NCI-H2171 (cell line): ENCODE data around the gene MMP11.

Experiments
- DNase-seq: peaks from one replicate; lab custom pipeline; 2025; lab: John Stamatoyannopoulos, UW

Gene MMP11

DNA sequence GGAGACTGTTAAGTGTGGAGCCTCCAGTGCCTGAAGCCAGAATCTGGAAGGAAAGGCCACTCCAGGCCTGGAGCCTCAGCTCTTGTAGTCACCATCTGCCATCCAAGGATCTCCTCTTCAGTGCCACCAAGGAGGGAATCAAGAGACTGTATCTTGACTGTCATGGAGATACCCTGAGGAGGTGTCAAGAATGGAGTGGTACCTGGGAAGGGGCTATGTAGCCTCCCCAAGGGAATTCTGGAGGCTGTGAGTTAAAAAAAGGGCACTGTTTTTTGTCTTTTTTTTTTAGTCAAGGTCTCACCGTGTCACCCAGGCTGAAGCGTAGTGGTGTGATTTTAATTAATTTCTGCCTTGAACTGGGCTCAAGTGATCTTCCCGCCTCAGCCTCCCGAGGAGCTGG lies 13.1 kb upstream of the MMP11 start:
- no peak for DNase-seq

GRCh38 chr22:23760056-23760455 lies 12.6 kb upstream of the MMP11 start:
- no peak for DNase-seq

DNA sequence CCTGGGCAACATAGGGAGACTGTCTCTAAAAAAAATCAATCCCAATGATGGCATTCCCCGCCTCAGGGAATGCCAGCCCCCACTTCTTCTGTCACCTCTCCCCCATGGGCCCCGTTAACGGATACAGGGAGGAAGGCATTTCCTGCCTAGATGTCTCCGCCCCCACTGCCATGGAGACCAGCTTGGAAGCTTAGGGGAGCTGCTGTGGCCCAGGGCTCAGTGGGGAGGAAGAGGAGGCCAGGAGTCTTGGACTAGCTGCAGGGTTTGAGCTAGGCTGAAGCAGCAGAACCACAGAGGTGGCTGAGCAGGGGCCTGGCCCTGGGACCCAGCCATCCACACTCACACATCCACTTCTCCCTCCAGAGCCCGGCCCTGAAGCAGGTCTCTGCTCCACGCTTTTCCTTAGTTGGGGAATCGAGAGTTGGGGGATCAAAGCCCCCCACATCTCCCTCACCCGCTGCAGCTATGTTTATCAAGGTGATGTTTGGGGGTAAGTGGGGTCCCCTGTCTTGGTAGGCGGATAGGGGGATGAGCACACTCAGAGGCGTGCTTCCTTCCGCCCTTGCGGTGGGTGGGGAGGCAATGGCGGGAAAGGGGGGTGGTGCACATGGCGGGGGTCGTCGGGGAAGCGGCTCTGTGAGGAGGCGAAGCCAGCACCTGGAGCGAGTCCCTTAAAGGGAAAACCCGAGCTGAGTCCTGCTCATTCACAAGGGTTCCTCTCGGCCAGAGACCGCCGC lies 9.6 kb upstream of the MMP11 start, which contains the start of gene C22orf15:
TSS of gene C22orf15 (plus strand) at position 149 of the 737 bp plus-strand sequence. CDS start at position 466, 317 bp downstream.
- no peak for DNase-seq

DNA sequence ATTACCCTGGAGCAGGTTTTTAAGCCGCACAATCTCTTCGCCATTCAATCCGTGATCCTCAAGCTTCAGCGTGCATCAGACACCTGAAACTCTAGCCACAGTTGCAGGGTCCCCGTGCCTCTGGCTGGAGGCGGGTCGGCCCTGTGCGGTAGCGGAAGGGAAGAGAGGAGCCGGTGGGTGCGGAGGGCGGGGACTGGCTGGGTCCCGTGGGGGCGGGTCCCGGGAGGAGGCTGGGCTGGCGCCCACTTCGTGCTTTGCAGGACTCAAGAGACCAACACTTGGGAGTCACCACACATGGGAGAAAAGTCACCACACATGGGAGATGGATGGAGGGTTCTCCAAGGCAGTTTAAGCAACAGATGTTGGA lies 9.1 kb upstream of the MMP11 start:
- DNase-seq: no peak

DNA sequence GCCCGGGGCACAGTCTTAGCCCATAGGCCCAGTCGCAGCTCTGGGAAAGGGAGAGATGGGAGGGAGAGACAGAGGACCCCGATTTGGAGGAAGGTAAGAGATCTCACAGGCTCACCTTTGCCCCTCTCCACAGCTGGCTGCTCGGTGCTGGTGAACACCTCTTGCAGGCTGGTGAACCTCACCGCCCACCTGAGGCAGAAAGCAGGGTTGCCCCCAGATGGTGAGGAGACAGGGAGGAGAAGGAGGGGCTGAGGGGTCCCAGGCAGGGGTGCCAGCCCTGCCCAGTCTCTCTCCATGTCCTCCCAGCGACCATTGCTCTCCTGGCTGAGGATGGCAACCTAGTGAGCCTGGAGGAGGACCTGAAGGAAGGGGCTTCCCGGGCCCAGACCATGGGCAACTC lies 8.7 kb upstream of the MMP11 start:
- DNase-seq: no peak

- no peak for DNase-seq
Observed at GRCh38 chr22:23764899-23765881, 7.5 kb upstream of the MMP11 start.

GRCh38 chr22:23767303-23767672 lies 5.4 kb upstream of the MMP11 start:
- DNase-seq: no peak

DNA sequence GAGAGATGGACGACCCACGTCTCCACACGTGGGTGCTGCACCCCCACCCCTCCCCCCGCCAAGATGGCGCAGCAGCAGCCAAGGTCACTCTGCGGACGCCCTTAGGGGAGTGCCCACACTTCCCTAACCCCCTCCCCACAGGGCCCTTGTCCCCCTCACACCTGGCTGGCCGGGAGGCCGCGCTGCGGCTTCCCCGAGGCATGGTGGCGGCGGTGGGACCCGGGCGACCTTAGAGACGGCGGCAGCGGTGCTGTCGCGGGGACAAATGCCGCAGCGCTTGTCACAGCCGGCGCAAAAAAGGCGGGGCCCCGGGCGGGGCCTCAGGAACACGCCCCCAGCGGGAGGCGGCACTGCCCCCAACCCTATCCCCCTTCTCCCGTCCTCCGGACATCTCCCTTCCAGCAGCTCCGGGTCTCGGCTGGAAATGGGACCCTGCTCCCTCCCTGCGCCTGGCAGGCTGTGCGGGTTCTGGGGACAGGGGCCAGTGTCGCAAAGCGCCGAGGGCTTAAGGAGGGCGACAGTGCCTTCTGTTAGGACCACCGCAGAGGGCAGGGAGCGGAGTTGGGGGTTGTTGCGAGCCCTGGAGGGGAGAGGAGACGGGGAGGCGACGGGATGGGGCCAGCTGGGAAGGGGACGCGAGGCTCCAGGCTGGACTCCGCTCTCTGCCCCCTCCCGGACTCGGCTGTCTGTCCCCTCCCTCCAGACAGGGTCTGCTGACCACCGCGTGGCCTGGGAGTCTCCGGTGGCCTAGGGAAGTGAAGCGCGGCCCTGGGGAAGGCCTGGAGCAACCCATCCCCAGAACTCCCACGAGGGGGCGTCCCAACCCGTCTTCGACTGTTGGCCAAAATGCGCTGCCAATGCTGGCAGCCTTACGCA lies 4.7 kb upstream of the MMP11 start, which contains the start of gene CHCHD10:
TSS of gene CHCHD10 (minus strand) at position 300 of the 876 bp plus-strand sequence. CDS start at position 202, 98 bp downstream.
- DNase-seq: peak; percentile 80

- no peak for DNase-seq
Observed at GRCh38 chr22:23769321-23769965, 3.2 kb upstream of the MMP11 start.

- no peak for DNase-seq
Observed at GRCh38 chr22:23772315-23772648, 367 bp upstream of the MMP11 start.

DNA sequence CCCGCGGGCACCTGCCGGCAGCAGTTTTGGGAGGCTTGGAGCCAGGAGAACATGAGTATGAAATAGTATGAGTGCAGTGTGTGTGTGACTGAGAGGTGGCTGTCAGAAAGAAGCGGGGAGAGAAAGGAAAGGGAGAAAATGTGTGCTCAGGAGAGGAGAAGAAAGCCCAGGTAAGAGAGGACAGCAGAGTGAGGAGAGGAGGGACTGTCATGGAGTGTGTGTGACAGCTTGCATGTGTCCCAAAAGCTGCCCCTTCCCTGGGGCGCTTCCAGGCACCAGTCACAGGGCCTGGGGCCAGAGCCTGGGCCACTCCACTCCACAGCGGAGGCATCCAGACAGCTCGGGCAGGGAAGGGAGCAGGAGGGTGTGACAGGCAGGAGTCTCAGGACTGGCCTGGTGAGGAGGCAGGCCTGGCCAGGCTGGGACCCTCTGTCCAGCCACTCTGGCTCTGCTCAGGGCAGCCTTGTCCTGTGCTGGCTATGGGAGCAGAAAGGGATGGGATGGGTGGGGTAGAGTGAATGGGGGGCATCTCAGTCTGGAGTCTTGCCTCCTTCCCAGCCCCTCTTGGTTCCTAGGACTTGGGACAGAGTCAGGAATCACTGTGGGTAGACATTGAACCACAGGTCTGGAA lies 949 bp downstream of the MMP11 start:
- DNase-seq: no peak

DNA sequence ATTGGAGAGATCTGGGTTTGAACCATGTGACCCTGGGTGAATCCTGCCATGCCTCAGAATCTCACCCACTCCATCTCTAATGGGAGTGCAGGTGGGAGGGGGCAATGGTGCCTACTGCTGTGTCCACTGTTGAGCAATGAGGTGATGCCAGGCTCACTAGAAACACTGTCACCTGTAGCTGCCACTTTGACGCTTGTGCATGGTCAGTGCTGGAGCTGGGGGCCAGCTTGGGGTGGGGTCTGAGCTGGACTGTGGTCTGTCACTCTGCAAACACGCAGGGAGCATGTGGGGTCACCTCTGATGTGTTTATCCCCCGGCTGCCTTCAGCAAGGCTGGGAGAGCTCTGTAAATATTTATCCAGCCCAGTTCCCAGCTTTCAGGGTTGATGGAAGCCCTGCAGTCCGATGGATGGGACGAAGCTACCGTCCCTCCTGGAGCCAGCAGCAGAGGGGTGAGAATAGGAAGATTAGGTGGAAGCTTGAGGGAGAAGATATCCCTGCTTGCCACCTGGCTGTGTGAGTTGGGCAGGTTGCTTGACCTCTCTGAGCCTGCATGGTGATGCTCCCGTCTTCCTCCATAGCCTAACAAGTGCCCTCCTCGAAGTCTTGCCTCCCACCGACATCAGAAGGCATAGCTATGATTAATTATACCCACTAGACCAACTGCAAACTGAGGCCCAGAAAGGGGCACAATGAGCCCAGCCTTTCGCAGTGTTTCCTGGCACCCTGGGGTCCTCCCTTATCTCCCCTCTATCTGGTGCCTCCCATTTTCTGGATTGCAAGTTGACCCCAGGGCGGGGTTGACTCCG lies 1.7 kb downstream of the MMP11 start:
- no peak for DNase-seq

- no peak for DNase-seq
Observed at GRCh38 chr22:23774922-23775436, 2.3 kb downstream of the MMP11 start.

GRCh38 chr22:23775779-23776375 lies 3.2 kb downstream of the MMP11 start:
- no peak for DNase-seq

DNA sequence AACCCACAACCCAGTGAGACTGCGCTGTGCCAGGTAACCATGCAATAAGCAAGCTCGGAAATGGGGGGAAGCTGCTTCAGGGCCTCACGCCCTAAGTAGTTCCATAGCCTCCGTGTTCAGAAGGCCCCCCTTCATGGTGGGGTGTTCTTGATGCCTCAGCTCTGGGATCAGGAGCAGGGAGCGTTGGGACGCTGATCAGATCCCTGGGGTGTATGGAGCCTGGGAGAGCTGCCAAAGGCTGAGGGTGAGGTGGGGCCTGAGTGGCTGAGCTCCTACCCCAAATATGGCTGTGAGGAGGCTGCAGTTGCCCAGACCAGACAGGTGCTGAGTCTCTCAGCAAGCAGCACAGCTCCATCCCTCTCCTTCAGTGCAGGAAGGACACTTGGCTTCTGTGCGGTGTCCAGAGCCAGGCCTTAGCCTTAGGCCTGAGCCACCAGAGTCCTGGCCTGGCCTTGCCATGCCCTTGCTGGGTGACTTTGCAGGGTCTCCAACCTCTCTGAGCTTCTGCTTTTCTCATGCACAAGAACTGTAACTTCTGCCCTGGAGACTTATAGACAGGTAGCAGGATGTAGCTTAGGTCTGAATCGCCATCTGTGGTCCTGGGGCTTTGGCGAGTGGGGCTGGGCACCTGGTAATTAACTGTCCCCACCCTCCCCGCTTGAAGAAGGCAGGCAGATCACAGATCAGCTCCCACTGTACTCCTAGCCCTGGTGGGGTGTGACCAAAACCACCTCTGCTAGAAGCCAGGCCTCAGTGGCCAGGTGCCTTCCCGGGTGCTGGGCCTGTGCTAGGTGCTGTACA lies 5.3 kb downstream of the MMP11 start:
- peak; percentile 72 for DNase-seq

- DNase-seq: no peak
Observed at GRCh38 chr22:23778577-23778900, 5.9 kb downstream of the MMP11 start.

- no peak for DNase-seq
Observed at GRCh38 chr22:23779083-23779482, 6.4 kb downstream of the MMP11 start.

GRCh38 chr22:23779731-23780130 lies 7.1 kb downstream of the MMP11 start:
- no peak for DNase-seq
